Stimulated activated CD8-positive, alpha-beta memory T cell treated with anti-CD3 and anti-CD28 coated beads, Interleukin-4, amount 100 ng/mL, for 24 hours (primary cell): Measurements from ENCODE around the gene AKR1E2.
A peak's percentile ranks its signal among the peaks of the same experiment; 100 is the strongest.

Source experiments
- DNase-seq: peaks from one replicate; pipeline ENCODE4 v3.0.0-alpha.2; 2020; ENCODE audit warnings: low read depth

Gene AKR1E2

DNA sequence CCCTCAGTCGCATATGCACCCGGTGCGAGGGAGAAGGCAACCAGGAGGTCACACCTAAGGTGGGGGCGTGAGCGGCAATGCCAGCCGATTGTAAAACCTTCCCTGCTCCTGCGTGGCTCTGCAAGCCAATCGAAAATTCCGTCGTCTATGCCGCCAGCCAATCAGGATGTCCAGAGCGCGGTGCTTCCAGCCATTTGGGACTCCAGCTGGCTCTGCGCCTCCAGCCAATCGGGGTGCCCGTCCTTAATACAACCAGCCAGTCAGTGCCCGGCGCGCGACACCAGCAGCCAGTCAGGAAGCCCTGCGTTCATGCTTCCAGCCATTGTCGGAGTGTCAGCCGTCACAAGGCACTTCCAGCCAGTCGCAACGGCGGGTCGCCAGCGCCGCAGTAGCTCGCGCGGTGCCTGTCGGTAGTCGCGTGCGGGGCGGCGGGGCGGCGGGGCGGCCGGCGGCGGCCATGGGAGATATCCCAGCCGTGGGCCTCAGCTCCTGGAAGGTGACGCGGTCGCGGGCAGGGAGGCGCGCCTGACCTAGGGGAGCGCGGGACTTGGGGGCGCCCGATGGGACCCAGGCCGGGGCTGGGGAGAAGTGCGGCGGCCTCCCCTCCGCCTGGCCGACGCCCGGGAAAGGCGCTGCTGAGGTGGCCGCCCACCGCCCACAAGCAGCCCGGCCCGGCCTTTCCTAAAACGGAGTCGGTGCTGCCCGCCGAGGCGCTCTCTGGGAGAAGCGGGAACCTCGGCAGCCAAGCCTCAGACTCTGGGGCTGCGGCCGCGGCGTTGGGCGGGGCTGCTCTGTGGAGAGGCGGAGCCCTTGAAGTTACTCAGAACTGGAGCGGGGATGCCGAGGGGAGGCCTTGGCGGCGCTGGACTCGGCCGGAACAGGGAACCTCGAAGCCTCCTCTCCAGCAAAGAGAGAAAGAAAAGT, at the start of gene AKR1E2:
TSS of gene AKR1E2 (plus strand) at position 340 of the 924 bp plus-strand sequence. CDS start at position 458, 118 bp downstream.
- DNase-seq, result peak; percentile 48

DNA sequence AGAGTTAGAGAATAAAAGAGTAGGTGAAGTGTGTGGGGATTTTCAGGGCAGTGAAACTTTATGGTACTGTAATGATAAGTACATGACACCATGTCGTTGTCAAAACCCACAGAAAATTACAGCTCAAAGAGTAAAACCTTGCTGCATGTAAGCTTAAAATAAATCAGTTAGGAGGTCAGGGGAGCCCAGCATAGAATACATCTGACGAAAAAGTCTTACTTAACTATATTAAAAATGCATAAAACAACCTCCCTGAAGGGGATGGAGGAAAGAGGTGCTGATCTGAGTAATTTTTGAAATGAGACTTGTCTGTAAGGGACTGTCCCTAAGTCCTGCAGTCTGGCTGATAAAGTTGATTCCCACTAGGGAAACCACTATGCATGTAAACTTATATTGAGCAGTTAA, 49.8 kb upstream of the AKR1E2 start:
- DNase-seq, result no peak

DNA sequence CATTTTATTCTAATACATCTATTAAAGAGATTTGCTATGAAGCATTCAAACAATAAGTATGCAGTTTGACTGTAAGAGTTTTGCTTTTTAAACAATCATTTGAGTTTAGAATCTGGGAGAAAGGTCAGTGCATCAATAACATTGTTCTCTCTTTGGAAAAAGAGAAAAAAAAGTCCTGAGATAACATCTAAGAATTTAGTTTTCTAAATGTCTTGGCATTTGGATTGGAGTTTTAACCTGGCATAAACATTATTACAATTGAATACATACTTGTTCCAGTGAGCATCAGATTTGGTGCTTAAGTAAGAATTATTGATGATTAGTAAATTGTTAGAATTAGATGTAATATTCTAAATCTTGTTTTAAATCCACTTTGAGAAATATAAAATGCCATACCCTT, 47.2 kb upstream of the AKR1E2 start:
- no peak for DNase-seq

DNA sequence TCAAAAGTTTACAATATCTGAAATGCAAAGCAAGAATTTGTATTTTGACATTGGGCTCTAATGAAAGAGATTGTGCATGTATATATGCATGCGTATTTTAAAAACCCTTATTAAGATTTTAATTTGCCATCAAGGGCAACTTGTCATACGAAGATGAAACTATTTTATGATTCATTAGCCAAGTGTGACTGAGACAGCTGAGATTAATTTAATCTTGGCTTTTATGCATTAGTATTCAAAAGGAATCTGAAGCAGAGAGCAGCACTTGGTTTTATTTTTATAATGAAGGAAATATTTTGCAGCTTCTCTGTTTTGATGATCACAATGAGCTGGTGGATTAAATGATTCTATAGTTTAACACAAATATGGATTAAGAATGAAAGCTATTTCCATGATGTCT, 45.9 kb upstream of the AKR1E2 start:
- DNase-seq, result no peak

GRCh38 chr10:4780782-4781181, 45.2 kb upstream of the AKR1E2 start:
- DNase-seq, result no peak

DNA sequence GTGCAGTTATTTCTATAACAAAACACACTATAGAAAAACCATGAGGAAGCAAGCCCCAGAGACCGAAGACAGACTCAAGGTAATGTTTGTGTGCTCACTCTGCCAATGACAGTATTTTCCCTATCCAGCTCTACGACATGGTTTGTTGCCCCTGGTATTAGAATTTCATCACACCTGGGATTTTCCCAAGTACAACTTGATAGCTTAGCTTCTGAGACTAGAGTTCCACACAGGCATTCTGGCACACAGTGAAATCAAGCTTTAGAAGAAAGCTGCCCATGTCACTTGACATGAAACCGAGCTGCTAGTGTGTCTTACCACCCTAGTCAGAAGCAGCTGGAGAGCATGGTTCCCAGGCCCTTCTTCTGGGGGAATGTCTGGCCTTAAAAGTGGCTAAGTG, 44.1 kb upstream of the AKR1E2 start:
- DNase-seq, result no peak

DNA sequence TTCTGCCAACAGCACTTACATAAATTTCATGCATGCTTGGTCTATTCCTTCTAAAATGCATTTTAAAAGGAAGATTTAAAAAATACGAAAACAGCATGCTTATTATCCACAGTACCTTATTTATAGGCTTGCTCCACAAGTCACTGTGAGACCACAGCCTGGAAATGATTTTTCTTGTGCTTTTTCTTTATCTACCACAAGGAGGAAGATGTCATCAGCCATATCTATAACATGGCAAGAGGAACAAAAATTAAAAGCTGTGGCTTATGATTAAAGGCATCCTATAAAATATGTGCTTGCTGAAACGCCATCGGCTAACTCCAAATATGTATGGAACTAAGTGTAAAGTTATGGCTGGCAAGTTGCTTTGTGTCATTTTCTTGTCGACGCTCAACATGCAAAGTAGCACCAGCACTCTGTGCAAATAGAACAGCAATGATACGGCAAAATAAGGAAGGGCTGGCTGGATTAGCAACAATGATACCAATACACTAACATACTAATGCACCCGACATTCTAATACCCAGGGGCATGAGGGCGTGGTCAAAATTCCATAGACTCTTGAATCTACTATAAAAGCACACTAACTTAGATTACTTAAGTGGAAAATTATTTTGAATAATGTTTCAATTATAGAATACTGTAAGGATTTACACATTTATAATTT, 41.2 kb upstream of the AKR1E2 start:
- no peak for DNase-seq

DNA sequence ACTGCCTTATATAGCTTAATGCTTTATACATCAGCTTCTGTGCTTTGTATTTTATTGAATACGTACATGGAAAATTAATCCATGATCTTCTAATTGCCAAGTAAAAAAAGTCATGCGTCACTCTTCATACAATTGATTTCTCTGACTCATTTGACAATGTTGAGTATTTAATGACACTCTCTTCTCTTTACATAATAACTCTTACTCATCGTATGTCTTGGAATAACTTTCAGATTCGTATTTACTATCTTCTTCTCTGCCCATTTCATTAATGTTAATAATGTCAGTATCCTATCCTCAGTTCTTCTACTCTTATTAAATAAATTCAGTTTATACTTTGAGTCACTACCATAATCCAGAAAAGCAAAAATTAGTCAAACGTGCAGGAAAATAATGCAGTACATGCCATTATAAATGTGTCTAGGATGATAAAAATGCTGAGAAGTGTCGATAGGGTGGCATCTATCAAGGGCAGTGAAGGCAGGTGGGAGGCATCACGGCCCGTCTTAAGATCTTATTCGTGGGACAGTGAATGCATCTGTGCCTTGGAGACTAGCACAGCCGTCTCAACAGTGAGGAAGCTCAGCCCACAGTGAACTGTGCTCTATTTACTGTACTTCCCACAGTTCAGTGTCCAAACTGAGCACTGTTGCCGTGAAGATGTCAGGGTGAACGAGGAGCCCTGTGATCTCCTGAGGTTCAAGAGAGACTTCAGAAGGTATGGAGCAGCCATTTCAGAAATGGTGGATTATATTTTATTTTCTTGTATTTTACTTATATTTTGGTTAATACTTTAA, 39.8 kb upstream of the AKR1E2 start:
- no peak for DNase-seq

DNA sequence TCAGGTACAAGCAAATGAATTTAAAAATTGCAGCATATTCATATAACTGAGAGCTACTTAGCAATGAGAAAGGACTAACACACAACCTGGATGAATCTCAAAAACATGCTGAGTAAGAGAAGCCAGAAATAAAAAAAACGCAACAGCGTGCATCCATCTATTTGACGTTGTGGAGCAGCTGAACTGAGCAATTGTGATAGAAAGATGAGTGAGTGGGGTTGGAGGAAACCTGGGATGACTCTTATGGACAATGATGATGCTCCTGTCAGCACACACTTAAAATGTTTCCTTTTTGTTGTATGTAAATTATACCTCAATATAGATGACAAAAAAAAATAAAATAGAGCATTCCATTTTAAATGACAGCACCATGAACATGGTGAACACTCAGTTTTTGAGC, 36.0 kb upstream of the AKR1E2 start:
- DNase-seq, result no peak

DNA sequence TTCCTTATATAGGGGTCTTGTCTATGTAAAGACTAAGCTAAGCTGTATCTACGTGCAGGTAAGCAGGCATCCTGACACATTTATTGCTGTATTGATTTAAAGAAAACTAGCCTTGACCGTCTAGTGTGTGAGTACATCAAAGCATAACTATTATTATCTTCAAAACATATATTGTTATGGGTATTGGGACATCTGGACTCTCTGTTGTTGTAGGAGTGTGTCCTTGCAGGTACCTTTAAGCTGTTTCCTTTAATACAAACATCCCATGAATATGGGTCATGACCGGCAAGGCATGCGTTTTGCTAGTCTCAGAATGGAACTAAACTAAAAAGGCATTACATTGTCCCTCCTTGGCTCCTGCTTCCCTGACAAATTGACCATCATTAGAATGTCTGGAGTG, 35.1 kb upstream of the AKR1E2 start:
- no peak for DNase-seq

GRCh38 chr10:4792381-4792780, 33.6 kb upstream of the AKR1E2 start:
- no peak for DNase-seq

DNA sequence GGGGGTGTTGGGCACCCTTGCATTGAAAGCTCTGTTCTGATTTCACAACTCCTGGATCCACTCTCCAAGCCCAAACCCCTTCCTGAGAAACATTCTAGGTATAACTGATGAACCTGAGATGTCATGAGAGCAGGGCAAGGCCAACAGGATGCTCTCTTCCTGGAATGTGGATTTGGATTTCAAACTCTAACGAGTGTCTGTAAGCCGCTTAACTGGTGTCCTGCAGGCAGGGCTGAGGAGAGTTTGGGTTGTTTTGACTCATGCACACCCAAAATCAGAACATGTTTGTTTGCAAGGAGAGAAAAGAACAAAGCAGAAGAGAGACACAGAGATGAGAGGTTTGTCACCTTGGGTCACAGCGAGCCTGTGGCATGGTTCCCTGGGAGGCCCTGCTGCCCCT, 24.6 kb upstream of the AKR1E2 start:
- DNase-seq, result no peak

GRCh38 chr10:4802711-4803487, 23.1 kb upstream of the AKR1E2 start:
- no peak for DNase-seq

- no peak for DNase-seq
Observed at GRCh38 chr10:4803822-4804221, 22.2 kb upstream of the AKR1E2 start.

GRCh38 chr10:4804465-4804864, 21.5 kb upstream of the AKR1E2 start:
- no peak for DNase-seq

DNA sequence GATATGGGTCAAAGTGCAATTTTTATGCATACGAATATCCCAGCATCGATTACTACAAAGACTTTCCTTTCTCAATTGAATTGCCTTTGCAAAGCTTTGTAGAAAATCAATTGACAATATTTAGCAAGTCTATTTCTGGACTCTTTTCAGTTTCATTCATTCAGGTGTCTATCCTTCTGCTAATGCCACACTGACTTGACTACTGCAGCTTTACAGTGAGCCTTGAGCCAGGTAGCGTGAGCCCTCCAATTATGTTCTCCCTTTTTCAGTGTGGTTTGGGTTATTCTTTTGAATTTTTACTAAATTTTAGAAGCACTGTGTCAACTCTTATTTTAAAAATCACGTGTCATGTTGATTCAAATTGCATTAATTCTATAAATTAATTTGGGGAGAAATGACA, 19.5 kb upstream of the AKR1E2 start:
- DNase-seq, result no peak

- DNase-seq, result no peak
Observed at GRCh38 chr10:4807761-4808507, 18.1 kb upstream of the AKR1E2 start.

DNA sequence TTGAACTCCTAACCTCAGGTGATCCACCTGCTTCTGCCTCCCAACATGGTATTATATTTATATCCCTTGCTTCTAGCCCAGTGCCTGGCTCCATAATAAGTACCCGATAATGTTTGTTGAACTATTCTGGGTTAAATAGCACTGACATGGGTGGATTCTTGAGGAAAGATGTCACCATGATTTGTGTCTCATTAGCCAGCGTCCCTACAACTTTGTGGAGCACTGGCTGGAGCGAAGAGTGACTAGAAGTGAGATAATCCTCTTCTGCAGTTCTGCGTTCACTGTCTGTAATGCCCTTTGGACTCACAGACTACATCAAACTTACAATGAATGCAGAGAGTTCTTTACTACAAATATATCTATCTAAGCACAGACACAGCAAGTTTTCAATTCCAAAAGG, 16.9 kb upstream of the AKR1E2 start:
- no peak for DNase-seq

- no peak for DNase-seq
Observed at GRCh38 chr10:4810092-4810491, 15.9 kb upstream of the AKR1E2 start.

DNA sequence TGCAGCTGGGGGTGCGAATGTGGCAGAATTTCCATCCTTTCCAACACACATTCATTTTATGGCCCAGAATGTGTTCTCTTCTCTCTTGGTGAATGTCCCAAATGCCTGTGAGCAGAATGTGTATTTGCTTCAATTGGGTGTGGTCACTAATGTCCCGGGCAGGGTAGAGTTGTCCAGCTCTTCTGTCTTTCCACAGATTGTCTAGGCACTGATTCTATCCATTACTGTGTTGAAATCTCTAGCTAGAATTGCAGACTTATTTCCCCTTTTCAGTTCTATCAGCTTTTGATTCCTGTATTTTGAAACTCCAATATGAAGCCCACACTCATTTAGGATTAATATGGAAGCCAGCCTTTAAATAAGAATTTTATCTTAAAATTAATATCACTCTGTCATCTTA, 14.0 kb upstream of the AKR1E2 start:
- no peak for DNase-seq

DNA sequence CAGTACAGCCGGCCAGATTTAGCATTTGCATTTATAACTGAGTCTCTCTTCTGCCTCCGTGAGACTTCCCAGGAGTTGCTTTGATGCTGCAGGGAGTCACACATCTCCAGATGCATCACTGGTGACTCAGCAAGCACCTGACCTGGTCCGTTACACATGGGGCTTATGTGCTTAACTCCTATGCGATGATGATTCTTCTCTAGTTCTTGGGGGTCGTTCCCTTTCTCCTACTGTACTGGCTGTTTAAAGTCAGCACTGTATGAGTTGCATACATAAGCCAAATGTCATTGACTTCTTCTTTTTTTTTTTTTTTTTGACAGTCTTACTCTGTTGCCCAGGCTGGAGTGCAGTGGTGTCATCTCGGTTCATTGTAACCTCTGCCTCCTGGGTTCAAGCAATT, 13.0 kb upstream of the AKR1E2 start:
- DNase-seq, result no peak
